ENCODE results near the gene HIGD1A.

HIGD1A gene

GRCh38 chr3:42733501-42734262 is 70.6 kb downstream of the HIGD1A start:
- no peak for DNase-seq
